Dendritic cell treated with granulocyte-macrophage colony-stimulating factor and Interleukin-4, amounts not matched to agents 40 ng/mL and 50 ng/mL, for 4 days (primary cell): ENCODE data around the gene TAF4B.
"Not testable (repeated sequence)": the region's sequence is repeated elsewhere in the genome, so short reads cannot be mapped to it uniquely, and the experiment has no call there.

ENCODE experiments used
- H3K27ac Mint-ChIP-seq: one replicate; pipeline ENCODE4 v1.8.0; 2022; ENCODE audit warnings: mild to moderate bottlenecking, mixed read lengths
- H3K27me3 Mint-ChIP-seq: one replicate; pipeline ENCODE4 v1.8.0; 2022; ENCODE audit warnings: mild to moderate bottlenecking, mixed read lengths
- H3K36me3 Mint-ChIP-seq: one replicate; pipeline ENCODE4 v1.8.0; 2022; ENCODE audit warnings: low read depth, mixed read lengths
- H3K4me1 Mint-ChIP-seq: one replicate; pipeline ENCODE4 v1.8.0; 2022; ENCODE audit warnings: low read depth, mixed read lengths
- H3K4me3 Mint-ChIP-seq: one replicate; pipeline ENCODE4 v1.8.0; 2022; ENCODE audit warnings: mild to moderate bottlenecking, moderate library complexity, mixed read lengths
- H3K9me3 Mint-ChIP-seq: one replicate; pipeline ENCODE4 v1.8.0; 2022; ENCODE audit warnings: mixed read lengths
- intact Hi-C: fragments of 100-400 bp; cut with micrococcal nuclease; formaldehyde crosslinking; loops from one replicate; pipeline ENCODE4 v1.15.0; 2022

Gene TAF4B

DNA sequence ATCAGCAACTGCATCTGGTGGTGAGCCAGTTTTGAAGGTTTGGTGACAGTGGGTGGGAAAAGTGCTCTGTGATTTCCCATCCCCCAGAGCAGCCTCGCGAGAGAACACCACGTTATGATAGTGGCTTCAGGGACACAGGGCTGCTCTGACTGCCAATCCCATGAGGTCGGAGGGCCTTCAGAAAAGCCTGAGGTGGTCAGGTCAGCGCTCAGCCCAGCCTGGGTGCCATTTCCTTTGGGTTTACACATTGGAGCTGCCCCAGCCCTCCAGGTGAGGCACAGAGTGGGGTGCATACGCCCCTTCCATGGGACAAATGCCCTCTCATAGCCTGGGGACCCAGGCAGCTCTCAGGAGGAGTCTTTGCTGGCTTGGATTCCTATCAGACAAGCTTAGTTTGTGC lies 195.3 kb downstream of the TAF4B start:
- intact Hi-C loops, result no loop called here
- Mint-ChIP-seq H3K4me3 (no peak overlapping the region), H3K9me3 (no peaks in the 10 kb centered on the region), H3K36me3 (no peaks in the 10 kb centered on the region), H3K4me1 (no peaks in the 10 kb centered on the region), H3K27me3 (no peaks in the 10 kb centered on the region), H3K27ac (no peak overlapping the region)

DNA sequence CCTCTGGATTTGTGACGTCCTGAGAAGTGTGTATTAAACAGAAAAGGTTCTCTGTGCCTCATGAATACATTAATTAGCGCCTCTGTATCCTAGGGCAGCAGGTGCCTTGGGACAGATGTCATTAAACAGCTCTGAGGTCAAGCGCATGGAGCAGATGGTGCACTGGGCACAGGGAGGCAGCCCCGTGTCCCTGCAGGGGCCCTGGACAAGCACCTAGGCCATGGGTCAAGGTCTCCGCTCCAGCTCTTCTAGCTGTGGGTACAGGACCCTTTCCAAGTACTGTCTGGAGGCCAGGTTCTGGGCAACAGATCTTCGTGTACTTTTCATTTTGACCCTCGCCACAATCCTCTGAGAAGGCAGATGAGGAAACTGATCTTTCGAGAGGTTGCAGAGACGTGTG lies 195.7 kb downstream of the TAF4B start:
- intact Hi-C loops, result no loop called here
- Mint-ChIP-seq H3K4me3 (no peak overlapping the region), H3K27me3 (no peaks in the 10 kb centered on the region), H3K36me3 (no peaks in the 10 kb centered on the region), H3K4me1 (no peaks in the 10 kb centered on the region), H3K9me3 (no peaks in the 10 kb centered on the region), H3K27ac (no peak overlapping the region)

DNA sequence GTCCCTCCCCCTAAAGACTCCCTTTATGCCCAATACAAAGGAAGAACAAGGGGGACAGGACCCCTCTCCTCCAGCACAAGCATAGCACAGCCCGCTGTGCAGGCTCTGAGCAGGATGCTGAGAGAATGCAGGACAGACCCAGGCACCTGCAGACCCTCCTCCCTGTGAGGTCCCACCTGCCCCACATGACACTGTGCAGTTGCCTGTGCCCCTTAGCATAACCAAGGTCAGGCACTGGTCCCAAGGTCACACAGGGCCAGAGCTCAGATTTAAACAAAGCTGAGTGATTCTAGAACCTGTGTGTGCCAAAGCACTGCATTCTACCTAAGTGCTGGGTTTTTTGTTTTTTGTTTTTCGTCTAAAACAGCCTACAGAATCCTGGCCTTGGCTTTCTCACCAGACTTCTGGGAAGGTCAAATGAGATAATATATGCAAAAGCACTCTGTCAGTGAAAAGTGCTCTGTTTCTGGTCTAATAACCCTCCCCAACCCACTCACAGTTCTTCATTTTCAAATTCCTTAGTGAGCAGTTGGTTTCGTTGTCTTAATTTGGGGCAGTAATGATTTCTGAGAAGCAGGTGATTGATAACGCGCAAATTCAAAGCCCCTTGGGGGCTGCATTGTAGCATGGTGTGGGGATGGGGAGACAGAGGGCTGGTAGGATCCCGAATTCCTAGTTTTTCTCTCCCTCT lies 196.4 kb downstream of the TAF4B start:
- no peaks in the 10 kb centered on the region for H3K36me3 Mint-ChIP-seq
- H3K4me1 Mint-ChIP-seq, result no peaks in the 10 kb centered on the region
- H3K27me3 Mint-ChIP-seq, result no peaks in the 10 kb centered on the region
- intact Hi-C loops, result no loop called here
- no peaks in the 10 kb centered on the region for H3K9me3 Mint-ChIP-seq
- H3K4me3 Mint-ChIP-seq, result no peak overlapping the region
- no peak overlapping the region for H3K27ac Mint-ChIP-seq

DNA sequence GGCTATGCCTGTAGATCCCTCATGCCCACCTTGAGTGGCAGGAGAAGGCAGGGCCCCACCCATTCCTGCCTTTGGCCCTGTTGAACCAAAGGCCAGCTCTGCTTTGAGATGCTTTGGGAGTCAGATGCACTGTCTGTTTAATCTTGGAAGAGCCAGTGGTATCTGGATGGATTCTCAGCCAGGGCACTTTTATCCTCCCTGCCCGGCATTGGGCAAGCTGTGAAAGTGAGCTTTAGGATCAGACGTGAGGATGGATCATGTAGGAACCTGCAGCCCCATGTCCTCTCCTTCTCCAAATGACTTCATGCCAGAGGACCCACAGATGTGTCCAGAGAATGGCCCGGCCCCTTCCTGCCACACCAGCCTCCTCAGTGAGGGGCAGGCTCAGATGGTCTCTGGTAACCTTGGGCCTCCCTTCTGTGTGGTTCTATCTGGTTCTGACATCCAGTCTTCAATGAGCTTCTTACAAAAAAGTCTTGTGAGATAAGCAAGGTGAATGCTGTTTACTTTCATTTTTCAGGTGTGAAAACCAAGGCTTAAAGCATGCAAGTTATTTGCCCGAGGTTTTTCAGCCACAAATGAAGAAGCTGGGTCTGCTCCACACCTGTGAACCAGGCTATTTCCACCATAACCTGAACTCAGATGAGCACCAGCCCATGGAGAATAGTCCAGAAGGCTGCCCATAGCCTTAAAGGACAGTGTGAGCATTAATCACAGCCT lies 198.3 kb downstream of the TAF4B start:
- H3K4me3 Mint-ChIP-seq, result no peak overlapping the region
- H3K27me3 Mint-ChIP-seq, result no peaks in the 10 kb centered on the region
- no peak overlapping the region for H3K27ac Mint-ChIP-seq
- H3K9me3 Mint-ChIP-seq, result no peaks in the 10 kb centered on the region
- no peaks in the 10 kb centered on the region for H3K4me1 Mint-ChIP-seq
- intact Hi-C loops, result no loop called here
- H3K36me3 Mint-ChIP-seq, result no peaks in the 10 kb centered on the region

DNA sequence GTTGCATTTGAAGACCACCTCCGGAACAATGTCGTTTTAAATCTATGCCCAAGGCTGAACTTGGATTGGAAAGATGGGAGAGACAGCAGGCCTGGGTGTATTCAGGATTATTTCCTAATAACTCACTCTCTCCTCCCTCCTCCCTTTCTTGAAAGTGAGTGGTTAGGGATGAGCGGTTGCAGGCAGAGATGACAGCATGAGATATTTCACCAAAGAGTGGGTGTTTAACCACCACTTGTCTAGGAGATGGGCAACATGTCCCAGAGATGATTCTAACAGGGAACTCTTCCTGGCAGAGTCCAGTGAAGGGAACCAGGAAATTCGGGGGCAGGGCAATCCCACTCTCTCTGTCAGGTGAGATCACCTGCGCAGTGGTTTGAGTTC lies 198.9 kb downstream of the TAF4B start:
- intact Hi-C loops, result no loop called here
- Mint-ChIP-seq H3K27me3 (no peaks in the 10 kb centered on the region), H3K9me3 (no peaks in the 10 kb centered on the region), H3K4me1 (no peaks in the 10 kb centered on the region), H3K36me3 (no peaks in the 10 kb centered on the region), H3K4me3 (no peak overlapping the region), H3K27ac (no peak overlapping the region)

DNA sequence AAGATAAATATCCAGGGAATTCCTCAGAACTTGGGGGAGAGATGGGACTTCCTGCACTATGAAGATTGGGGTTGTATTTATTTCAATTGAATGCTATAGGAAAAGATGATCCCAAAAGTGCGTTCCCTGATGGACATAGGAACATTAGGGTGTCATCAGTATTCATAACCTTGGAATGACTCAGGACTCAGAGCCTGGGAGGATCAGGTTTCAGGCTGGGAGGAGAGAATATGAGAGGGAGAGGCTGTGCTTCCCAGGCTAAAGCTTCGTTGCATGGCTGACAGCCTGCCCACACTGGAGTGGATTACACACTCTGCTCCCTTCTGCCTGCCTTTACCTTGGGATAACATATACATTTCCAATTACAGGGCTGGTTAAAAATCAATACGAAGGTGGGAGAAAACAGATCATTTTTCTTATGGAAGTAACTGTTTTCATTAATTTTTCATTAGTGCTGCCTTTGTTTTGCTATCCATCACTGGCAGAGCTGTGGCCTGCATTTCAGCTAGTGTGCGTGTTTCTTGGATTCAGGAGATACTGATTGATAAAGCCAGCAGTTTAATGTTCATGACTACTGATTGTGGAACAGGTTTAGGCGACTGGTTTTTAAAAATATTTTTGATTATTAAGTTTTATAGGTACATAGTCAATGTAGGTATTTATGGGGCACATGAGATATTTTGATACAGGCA lies 203.4 kb downstream of the TAF4B start:
- H3K4me1 Mint-ChIP-seq, result no peaks in the 10 kb centered on the region
- intact Hi-C loops, result no loop called here

DNA sequence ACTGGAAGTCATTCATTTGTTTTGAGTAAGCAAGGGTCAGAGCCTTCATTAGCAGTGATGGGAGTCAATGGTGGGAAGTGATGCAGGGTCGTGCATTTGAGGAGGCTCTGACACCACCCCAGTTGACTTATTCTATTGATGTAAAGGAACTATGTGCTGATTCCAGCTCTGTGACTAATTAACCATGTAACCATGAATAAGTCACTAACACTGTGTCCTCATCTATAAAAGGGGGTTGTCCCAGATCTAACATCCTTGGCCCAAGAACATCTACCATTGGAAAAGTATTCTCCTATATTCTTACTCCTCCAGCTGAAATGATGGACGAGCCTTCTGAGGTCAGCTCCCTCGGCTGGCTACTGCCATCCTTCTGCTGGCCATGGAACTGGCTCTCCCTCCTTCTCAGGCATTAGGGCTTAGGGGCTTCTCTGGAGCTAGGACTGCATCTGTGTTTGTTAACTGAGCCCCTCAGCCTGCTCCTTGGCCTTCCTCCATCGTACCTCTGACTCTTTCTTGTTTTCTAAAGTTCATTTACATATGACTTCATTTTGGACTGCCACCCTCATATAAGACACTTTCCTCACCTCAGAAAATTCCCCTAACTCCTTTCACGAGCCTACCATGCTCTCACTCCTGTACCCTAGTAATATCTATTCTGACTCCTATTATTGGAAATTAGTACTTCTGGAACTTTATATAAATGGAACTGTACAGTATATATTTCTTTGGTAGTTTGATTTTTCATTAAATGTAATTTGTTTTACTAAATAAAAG lies 206.6 kb downstream of the TAF4B start:
- Mint-ChIP-seq H3K27ac (no peak overlapping the region), H3K9me3 (no peaks in the 10 kb centered on the region)

More for the DNA sequence above, 203.4 kb downstream of the TAF4B start:
- Mint-ChIP-seq H3K36me3 (no peaks in the 10 kb centered on the region), H3K9me3 (no peaks in the 10 kb centered on the region), H3K27ac (no peak overlapping the region), H3K4me3 (no peak overlapping the region), H3K27me3 (peaks cover 3% of the 10 kb centered on the region)

DNA sequence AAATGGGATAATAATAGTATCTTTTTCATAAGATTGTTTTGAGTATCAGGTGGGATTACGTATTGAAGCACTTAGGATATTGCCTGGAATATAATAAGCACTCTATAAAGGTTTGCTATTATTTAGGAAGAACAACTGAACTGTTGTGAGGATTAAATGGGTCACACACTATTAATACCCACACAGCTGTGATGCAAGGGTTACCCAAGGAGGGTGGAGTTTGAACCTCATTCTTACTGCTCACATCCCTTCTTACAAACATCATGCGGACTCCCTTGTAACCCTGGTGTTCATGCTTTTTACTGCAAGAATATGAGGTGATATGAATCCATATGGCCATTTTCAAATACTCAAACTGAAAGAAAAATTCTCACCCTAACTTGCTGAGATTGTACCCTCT lies 208.6 kb downstream of the TAF4B start:
- intact Hi-C loops, result no loop called here

More for the DNA sequence above, 206.6 kb downstream of the TAF4B start:
- Mint-ChIP-seq H3K4me3 (no peak overlapping the region), H3K27me3 (peaks cover 8% of the 10 kb centered on the region), H3K36me3 (no peaks in the 10 kb centered on the region), H3K4me1 (no peaks in the 10 kb centered on the region)
- intact Hi-C loops, result no loop called here

DNA sequence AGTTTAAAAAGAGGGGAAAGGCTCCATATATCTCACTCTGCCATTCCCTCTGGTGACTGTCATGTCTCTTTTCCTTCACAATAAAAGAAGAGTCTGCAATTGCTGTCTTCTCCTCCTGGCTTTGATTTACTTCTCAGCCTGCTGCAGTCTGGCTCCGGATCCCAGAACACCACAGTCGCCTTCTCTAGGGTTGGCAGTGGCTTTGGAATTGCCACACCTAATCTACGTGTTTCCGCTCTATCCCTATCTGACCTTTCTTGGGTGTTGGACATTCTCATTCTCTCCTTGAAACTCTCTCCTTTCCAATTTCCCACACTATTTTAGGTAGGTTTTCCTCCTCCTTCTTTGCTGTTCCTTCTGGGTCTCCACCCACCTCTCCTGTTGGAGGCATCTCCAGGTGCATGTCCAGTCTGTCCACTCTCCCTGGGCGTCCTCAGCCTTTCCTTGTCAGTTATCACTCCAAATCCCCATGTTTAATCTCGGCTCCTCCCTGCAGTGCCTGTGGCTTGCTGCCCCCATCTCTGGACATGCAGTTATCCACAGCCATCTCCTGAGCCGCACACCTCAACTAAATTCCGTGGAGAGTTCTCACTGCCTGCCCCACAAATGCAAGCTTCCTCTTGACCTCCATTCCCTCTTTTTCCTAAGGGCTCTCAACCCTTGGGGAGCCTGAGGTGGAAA lies 209.3 kb downstream of the TAF4B start:
- H3K36me3 Mint-ChIP-seq, result no peaks in the 10 kb centered on the region
- no peaks in the 10 kb centered on the region for H3K4me1 Mint-ChIP-seq
- intact Hi-C loops, result no loop called here
- H3K27ac Mint-ChIP-seq, result no peak overlapping the region
- H3K4me3 Mint-ChIP-seq, result no peak overlapping the region
- no peaks in the 10 kb centered on the region for H3K9me3 Mint-ChIP-seq
- peaks cover 19% of the 10 kb centered on the region for H3K27me3 Mint-ChIP-seq

More for the DNA sequence above, 208.6 kb downstream of the TAF4B start:
- Mint-ChIP-seq H3K4me3 (no peak overlapping the region), H3K27ac (no peak overlapping the region), H3K36me3 (no peaks in the 10 kb centered on the region), H3K27me3 (peaks cover 19% of the 10 kb centered on the region), H3K9me3 (no peaks in the 10 kb centered on the region), H3K4me1 (no peaks in the 10 kb centered on the region)

DNA sequence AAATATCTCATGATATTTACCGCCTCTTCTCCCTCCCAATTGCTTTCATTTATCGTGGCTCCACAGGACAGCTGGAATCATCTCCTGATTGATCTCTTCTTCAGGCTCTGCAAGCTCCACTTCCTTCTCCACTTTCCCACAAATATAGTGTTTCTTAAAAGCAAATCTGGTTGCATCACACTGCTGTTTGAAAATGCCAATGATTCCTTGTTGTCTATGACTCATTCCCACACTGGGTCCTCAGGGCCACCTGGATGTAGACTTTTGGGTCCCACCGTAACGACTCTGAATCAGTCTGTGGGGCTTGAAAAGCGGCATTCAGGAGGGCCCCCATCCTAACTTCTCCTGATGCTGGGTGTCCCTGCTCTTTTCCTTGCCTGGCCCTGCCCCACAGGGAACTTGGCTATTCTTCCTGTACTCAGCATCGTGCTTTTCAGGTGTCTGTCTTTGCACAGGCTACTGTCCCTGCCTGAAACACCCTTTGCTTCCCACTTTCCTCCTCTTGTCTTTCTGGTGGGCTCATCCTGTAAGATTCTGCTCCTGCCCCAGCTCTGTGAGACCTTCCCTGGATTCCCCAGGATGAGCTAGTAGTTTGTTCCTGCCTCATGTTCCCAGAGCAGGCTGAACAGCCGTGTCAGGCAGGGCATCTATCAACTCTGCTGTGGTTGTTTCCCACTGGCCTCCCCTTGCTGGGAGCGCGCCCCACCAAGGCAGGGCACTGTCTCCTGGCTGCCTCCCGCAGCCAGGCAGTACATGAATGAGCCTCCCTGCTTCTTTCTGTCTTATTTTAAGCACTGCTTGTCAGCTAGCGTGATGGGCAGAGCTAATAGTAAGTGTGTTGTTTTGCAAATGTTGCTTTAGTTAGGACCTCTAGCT lies 210.2 kb downstream of the TAF4B start:
- intact Hi-C loops, result no loop called here
- Mint-ChIP-seq H3K4me1 (no peaks in the 10 kb centered on the region), H3K27me3 (peaks cover 23% of the 10 kb centered on the region), H3K36me3 (no peaks in the 10 kb centered on the region), H3K27ac (no peak overlapping the region), H3K9me3 (no peaks in the 10 kb centered on the region), H3K4me3 (no peak overlapping the region)

DNA sequence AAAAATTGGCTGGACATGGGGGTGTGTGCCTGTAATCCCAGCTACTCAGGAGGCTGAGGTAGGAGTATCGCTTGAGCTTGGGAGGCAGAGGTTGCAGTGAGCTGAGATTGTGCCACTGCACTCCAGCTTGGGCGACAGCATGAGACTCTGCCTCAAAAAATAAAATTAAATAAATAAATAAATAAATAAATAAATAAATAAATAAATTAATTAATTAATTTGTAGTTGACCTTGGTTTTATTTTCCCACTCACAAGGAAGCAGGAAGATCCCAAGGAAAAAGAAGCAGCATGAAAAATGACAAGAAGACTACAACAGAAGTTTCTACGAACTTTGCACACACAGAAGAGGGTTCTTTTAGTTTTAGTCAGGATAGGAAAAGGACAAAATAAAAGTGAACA lies 211.4 kb downstream of the TAF4B start:
- H3K27ac Mint-ChIP-seq, H3K4me3 Mint-ChIP-seq, H3K36me3 Mint-ChIP-seq, intact Hi-C loops, H3K9me3 Mint-ChIP-seq, H3K4me1 Mint-ChIP-seq: not testable (repeated sequence)
- peaks cover 20% of the 10 kb centered on the region for H3K27me3 Mint-ChIP-seq

DNA sequence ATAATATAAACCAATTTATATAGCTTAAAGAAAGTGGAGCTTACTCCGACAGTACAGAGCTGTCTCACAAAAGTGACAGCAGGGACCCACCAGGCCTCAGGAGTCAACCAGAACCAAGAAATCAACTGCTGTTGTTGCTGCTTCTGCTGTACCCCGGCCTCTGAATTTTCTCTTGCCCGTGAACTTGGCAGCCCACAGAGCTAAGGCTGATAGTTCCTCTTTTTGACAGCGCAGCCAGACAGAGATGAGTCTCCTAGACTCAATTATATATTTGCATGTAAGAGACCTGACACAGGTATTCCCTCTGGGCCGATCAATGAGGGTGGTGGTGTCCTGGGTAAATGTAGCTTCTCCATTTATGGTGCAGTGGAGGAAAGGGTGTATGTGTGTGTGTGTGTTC lies 212.7 kb downstream of the TAF4B start:
- intact Hi-C loops, result no loop called here
- H3K36me3 Mint-ChIP-seq, result no peaks in the 10 kb centered on the region
- no peaks in the 10 kb centered on the region for H3K9me3 Mint-ChIP-seq
- H3K27ac Mint-ChIP-seq, result no peak overlapping the region
- H3K4me3 Mint-ChIP-seq, result no peak overlapping the region
- peaks cover 21% of the 10 kb centered on the region for H3K27me3 Mint-ChIP-seq
- H3K4me1 Mint-ChIP-seq, result no peaks in the 10 kb centered on the region

DNA sequence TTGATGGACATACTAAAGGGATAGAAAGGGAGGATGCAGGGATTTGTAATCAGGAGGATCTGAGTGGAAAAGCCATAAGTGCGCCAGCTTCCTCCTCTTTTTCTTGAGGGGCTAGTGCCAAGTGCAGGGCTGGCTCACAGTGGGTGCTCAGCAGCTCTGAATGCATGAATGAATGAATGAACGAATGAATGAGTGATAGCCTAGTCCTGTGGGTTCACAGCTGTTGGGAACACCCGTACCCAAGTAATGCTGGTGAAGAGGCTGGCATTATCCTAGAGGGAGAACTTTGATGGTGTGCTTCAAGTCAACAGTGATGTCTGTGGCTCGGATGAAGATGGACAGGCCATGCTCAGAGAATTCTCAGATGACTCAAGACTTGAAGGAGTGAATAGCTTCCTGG lies 213.3 kb downstream of the TAF4B start:
- Mint-ChIP-seq H3K9me3 (no peaks in the 10 kb centered on the region), H3K27me3 (peaks cover 21% of the 10 kb centered on the region), H3K4me1 (no peaks in the 10 kb centered on the region), H3K27ac (no peak overlapping the region), H3K4me3 (no peak overlapping the region), H3K36me3 (no peaks in the 10 kb centered on the region)
- intact Hi-C loops, result no loop called here
